ENCODE measurements around the gene TMSB4X. TPM values are rescaled to one million over a fixed set of nuclear protein-coding genes. Genes with fewer than 3 reads are reported as not detected.

The TMSB4X gene
- total and polyA plus RNA-seq, 3 donors from 2014 or later = 384 to 1,448 (median 669) TPM

DNA sequence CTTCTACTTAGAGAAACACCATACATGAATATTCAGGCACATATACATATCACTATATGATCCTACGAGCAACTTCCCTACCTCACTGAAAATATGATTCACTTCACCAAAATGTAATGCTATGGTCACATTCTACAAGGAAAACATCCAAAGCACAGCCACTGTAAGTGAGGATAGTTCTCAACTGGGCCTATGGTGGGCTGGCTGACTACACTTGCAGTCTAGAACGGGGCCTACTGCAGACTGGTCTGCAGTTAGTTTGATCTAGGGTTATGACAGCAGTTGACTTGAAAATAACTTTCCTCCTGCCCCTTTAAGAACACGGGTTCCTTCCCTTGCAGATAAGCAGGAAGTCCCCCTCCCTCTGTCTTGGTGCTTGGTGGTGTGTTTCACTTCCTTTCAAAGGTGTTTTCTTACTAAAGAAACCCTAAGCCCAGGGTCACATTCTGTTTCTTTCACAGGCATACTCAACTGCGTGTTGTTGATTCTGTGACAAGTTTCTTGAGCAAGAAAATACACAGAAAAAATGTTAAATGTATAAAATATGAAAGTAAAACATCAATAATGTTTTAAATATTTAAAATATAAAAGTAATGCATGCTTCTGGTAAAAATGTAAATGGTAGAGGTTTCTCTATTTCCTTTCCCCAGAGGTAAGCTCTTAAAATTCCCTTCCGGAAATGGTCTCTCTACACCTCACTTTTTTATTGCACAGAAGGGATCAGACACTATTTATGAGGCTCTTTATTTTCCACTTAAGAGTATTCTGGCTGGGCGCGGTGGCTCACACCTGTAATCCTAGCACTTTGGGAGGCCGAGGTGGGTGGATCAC, 18.0 kb upstream of the TMSB4X start:
- no peaks in the 10 kb centered on the region for H3K4me1 ChIP-seq
- H3K9me3 ChIP-seq = no peaks in the 10 kb centered on the region
- no peaks in the 10 kb centered on the region for H3K36me3 ChIP-seq (ENCODE audit: low read depth, missing control alignments)
- H3K27me3 ChIP-seq = no peaks in the 10 kb centered on the region
- no peak overlapping the region for H3K4me3 ChIP-seq
- no peak for DNase-seq
- TF ChIP-seq, protein P1, sequence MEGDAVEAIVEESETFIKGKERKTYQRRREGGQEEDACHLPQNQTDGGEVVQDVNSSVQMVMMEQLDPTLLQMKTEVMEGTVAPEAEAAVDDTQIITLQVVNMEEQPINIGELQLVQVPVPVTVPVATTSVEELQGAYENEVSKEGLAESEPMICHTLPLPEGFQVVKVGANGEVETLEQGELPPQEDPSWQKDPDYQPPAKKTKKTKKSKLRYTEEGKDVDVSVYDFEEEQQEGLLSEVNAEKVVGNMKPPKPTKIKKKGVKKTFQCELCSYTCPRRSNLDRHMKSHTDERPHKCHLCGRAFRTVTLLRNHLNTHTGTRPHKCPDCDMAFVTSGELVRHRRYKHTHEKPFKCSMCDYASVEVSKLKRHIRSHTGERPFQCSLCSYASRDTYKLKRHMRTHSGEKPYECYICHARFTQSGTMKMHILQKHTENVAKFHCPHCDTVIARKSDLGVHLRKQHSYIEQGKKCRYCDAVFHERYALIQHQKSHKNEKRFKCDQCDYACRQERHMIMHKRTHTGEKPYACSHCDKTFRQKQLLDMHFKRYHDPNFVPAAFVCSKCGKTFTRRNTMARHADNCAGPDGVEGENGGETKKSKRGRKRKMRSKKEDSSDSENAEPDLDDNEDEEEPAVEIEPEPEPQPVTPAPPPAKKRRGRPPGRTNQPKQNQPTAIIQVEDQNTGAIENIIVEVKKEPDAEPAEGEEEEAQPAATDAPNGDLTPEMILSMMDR (IDR thresholded peaks at IDR 0.05) = no peak
- TF ChIP-seq POLR2A (IDR thresholded peaks at IDR 0.05) = no peak
- H3K27ac ChIP-seq = peak overlapping the region in 1 of 2 donors; percentile 14
- intact Hi-C loops (cut with DNase I; ENCODE audit: low total_unique reads) = no loop called here
- 71 to 74% methylated on average over 7 of the region's 8 CpGs for WGBS, 2 donors

DNA sequence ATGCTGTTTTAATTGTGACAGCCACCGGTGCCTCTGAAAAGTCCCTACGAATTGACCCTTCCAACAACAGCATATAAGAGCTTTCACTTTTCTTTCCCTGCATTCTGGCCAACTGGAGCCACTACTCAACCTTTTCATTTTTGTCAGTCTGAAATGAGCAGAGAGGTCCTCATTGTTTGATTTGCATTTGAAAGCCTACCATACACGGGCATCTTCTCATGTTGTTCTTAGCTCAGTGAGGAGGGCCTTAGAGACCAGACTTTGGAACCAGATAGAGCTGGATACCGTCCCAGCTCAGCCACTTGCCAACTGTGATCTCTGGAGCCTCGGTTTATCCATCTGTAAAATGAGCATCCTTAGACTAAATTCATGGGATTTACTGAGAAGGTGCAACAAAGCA, 16.9 kb upstream of the TMSB4X start:
- WGBS, 2 donors = 77% methylated on average over 5 of the region's 5 CpGs
- Histone ChIP-seq H3K4me3 (no peak overlapping the region), H3K9me3 (no peaks in the 10 kb centered on the region), H3K36me3 (ENCODE audit: low read depth, missing control alignments) (no peaks in the 10 kb centered on the region), H3K27ac (no peak overlapping the region), H3K27me3 (no peaks in the 10 kb centered on the region), H3K4me1 (no peaks in the 10 kb centered on the region)
- TF ChIP-seq POLR2A (IDR thresholded peaks at IDR 0.05) = no peak
- TF ChIP-seq, protein P1 (IDR thresholded peaks at IDR 0.05) = no peak
- intact Hi-C loops (cut with DNase I; ENCODE audit: low total_unique reads) = no loop called here
- no peak for DNase-seq

DNA sequence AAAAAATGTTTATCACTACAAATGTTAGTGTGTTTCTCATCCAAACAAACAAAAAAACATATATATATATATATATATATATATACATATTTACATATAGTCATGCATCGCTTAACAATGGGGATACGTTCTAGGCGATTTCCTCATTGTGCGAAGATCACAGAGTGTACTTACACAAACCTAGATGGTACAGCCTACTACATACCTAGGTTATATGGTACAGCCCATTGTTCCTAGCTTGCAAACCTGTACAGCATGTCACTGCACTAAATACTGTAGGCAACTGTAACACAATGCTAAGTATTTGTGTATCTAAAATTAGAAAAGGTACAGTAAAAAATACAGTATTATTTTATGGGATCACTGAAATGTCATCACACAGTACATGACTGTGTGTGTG, 16.4 kb upstream of the TMSB4X start:
- Histone ChIP-seq H3K4me3 (no peak overlapping the region), H3K9me3 (no peaks in the 10 kb centered on the region), H3K4me1 (no peaks in the 10 kb centered on the region), H3K27me3 (no peaks in the 10 kb centered on the region), H3K36me3 (ENCODE audit: low read depth, missing control alignments) (no peaks in the 10 kb centered on the region), H3K27ac (no peak overlapping the region)
- DNase-seq = no peak
- intact Hi-C loops (cut with DNase I; ENCODE audit: low total_unique reads) = no loop called here
- no peak for TF ChIP-seq POLR2A (IDR thresholded peaks at IDR 0.05)
- TF ChIP-seq, protein P1 (IDR thresholded peaks at IDR 0.05) = no peak
- WGBS, 2 donors = 95% methylated on average over 4 of the region's 4 CpGs

GRCh38 chrX:12961196-12961718, 13.7 kb upstream of the TMSB4X start:
- WGBS, 2 donors = 68 to 70% methylated on average over 2 of the region's 2 CpGs

More at GRCh38 chrX:12961196-12961718, 13.7 kb upstream of the TMSB4X start:
- Histone ChIP-seq H3K9me3 (no peaks in the 10 kb centered on the region), H3K27ac (no peak overlapping the region), H3K4me3 (no peak overlapping the region), H3K36me3 (ENCODE audit: low read depth, missing control alignments) (no peaks in the 10 kb centered on the region), H3K27me3 (no peaks in the 10 kb centered on the region), H3K4me1 (no peaks in the 10 kb centered on the region)
- no peak for DNase-seq
- intact Hi-C loops (cut with DNase I; ENCODE audit: low total_unique reads) = no loop called here
- TF ChIP-seq POLR2A (IDR thresholded peaks at IDR 0.05) = no peak
- TF ChIP-seq, protein P1 (IDR thresholded peaks at IDR 0.05) = no peak

All from testis (tissue), 3 donors.